IPS-18a (cell line): ENCODE measurements around the gene KNDC1.

ENCODE experiments used
- H3K27ac ChIP-seq: one replicate; pipeline ENCODE4 v1.5.1; 2013; ENCODE audit warnings: low read length
- H3K27me3 ChIP-seq: one replicate; pipeline ENCODE4 v1.6.1; 2013; ENCODE audit warnings: mild to moderate bottlenecking, low read length; ENCODE audit not compliant: control insufficient read depth, insufficient read depth
- H3K36me3 ChIP-seq: one replicate; pipeline ENCODE4 v1.6.1; 2013; ENCODE audit warnings: low read depth, low read length; ENCODE audit not compliant: control insufficient read depth
- H3K4me1 ChIP-seq: one replicate; pipeline ENCODE4 v1.6.1; 2013; ENCODE audit warnings: low read depth, low read length; ENCODE audit not compliant: control insufficient read depth
- H3K4me3 ChIP-seq: one replicate; pipeline ENCODE4 v1.5.1; 2013; ENCODE audit warnings: low read length
- H3K9ac ChIP-seq: one replicate; pipeline ENCODE4 v1.6.1; 2013; ENCODE audit warnings: mild to moderate bottlenecking, low read length, moderate library complexity
- H3K9me3 ChIP-seq: one replicate; pipeline ENCODE4 v1.6.1; 2013; ENCODE audit warnings: low read depth, low read length; ENCODE audit not compliant: control insufficient read depth

KNDC1 gene

GRCh38 chr10:133239990-133240389 lies 80.0 kb downstream of the KNDC1 start:
- H3K9ac ChIP-seq: no peak overlapping the region
- peaks cover 7% of the 10 kb centered on the region for H3K4me1 ChIP-seq

GRCh38 chr10:133241501-133242205 lies 81.6 kb downstream of the KNDC1 start:
- peaks cover 28% of the 10 kb centered on the region for H3K27me3 ChIP-seq
- no peaks in the 10 kb centered on the region for H3K36me3 ChIP-seq
- no peaks in the 10 kb centered on the region for H3K9me3 ChIP-seq
- H3K4me1 ChIP-seq: peaks cover 7% of the 10 kb centered on the region
- no peak overlapping the region for H3K4me3 ChIP-seq
- H3K27ac ChIP-seq: no peak overlapping the region
- H3K9ac ChIP-seq: no peak overlapping the region

More at GRCh38 chr10:133239990-133240389, 80.0 kb downstream of the KNDC1 start:
- peaks cover 45% of the 10 kb centered on the region for H3K27me3 ChIP-seq
- H3K36me3 ChIP-seq: no peaks in the 10 kb centered on the region
- H3K27ac ChIP-seq: no peak overlapping the region
- H3K4me3 ChIP-seq: no peak overlapping the region
- no peaks in the 10 kb centered on the region for H3K9me3 ChIP-seq

- no peak overlapping the region for H3K9ac ChIP-seq
- H3K4me1 ChIP-seq: peaks cover 13% of the 10 kb centered on the region
- peaks cover 17% of the 10 kb centered on the region for H3K27me3 ChIP-seq
- no peaks in the 10 kb centered on the region for H3K36me3 ChIP-seq
- no peaks in the 10 kb centered on the region for H3K9me3 ChIP-seq
- no peak overlapping the region for H3K4me3 ChIP-seq
- no peak overlapping the region for H3K27ac ChIP-seq
These were observed 82.8 kb downstream of the KNDC1 start for GRCh38 chr10:133242611-133243356.

GRCh38 chr10:133243593-133243992 lies 83.6 kb downstream of the KNDC1 start:
- Histone ChIP-seq H3K36me3 (no peaks in the 10 kb centered on the region), H3K27me3 (peaks cover 9% of the 10 kb centered on the region), H3K4me3 (no peak overlapping the region), H3K9ac (no peak overlapping the region), H3K27ac (no peak overlapping the region), H3K4me1 (peaks cover 13% of the 10 kb centered on the region), H3K9me3 (no peaks in the 10 kb centered on the region)

GRCh38 chr10:133245439-133246235 lies 85.6 kb downstream of the KNDC1 start:
- H3K4me1 ChIP-seq: peaks cover 7% of the 10 kb centered on the region
- H3K9ac ChIP-seq: no peak overlapping the region
- no peaks in the 10 kb centered on the region for H3K27me3 ChIP-seq
- H3K9me3 ChIP-seq: no peaks in the 10 kb centered on the region
- no peaks in the 10 kb centered on the region for H3K36me3 ChIP-seq
- no peak overlapping the region for H3K27ac ChIP-seq
- H3K4me3 ChIP-seq: no peak overlapping the region

- Histone ChIP-seq H3K4me3 (no peak overlapping the region), H3K4me1 (peaks cover 7% of the 10 kb centered on the region), H3K9ac (no peak overlapping the region), H3K9me3 (no peaks in the 10 kb centered on the region), H3K27ac (no peak overlapping the region), H3K36me3 (no peaks in the 10 kb centered on the region), H3K27me3 (no peaks in the 10 kb centered on the region)
These were observed 86.2 kb downstream of the KNDC1 start for GRCh38 chr10:133246236-133246626.

GRCh38 chr10:133247681-133248333 lies 87.8 kb downstream of the KNDC1 start:
- Histone ChIP-seq H3K9me3 (no peaks in the 10 kb centered on the region), H3K36me3 (no peaks in the 10 kb centered on the region), H3K4me3 (no peak overlapping the region), H3K27me3 (no peaks in the 10 kb centered on the region), H3K4me1 (peaks cover 7% of the 10 kb centered on the region), H3K9ac (no peak overlapping the region), H3K27ac (no peak overlapping the region)

GRCh38 chr10:133248334-133248715 lies 88.3 kb downstream of the KNDC1 start:
- no peaks in the 10 kb centered on the region for H3K27me3 ChIP-seq
- H3K9me3 ChIP-seq: no peaks in the 10 kb centered on the region
- no peak overlapping the region for H3K4me3 ChIP-seq
- no peaks in the 10 kb centered on the region for H3K36me3 ChIP-seq
- peaks cover 7% of the 10 kb centered on the region for H3K4me1 ChIP-seq
- H3K27ac ChIP-seq: no peak overlapping the region
- H3K9ac ChIP-seq: no peak overlapping the region

- H3K4me1 ChIP-seq: peaks cover 7% of the 10 kb centered on the region
- no peaks in the 10 kb centered on the region for H3K36me3 ChIP-seq
These were observed 89.2 kb downstream of the KNDC1 start for GRCh38 chr10:133249094-133249780.

GRCh38 chr10:133249975-133250754 lies 90.1 kb downstream of the KNDC1 start:
- peaks cover 7% of the 10 kb centered on the region for H3K4me1 ChIP-seq
- H3K4me3 ChIP-seq: no peak overlapping the region
- no peak overlapping the region for H3K9ac ChIP-seq

More at GRCh38 chr10:133249094-133249780, 89.2 kb downstream of the KNDC1 start:
- Histone ChIP-seq H3K9ac (no peak overlapping the region), H3K27ac (no peak overlapping the region), H3K27me3 (no peaks in the 10 kb centered on the region), H3K4me3 (no peak overlapping the region), H3K9me3 (no peaks in the 10 kb centered on the region)

More at GRCh38 chr10:133249975-133250754, 90.1 kb downstream of the KNDC1 start:
- Histone ChIP-seq H3K9me3 (no peaks in the 10 kb centered on the region), H3K27ac (no peak overlapping the region), H3K36me3 (no peaks in the 10 kb centered on the region), H3K27me3 (no peaks in the 10 kb centered on the region)
